ENCODE data around the gene TACC2.

DNA sequence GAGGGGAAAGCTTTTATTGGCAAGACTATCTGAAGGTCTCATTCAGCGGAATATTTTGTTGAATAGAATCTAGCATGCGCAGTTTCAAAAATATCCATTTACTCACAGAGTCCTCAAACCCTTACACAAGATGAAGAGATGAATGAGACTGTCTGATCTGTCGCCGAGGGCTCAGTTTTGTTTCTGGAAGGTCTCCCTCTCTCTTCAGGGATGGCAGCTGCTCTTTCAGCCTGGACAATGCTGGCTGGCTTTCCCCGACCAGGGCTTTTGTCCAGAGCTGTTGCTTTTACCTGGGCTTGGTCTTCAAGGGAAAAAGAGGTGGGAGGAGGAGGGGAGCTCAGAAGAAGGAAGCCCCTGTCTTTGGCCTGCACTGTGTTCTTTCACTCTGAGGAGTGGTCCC is 200.2 kb downstream of the TACC2 start:
- TF ChIP-seq, protein P1, sequence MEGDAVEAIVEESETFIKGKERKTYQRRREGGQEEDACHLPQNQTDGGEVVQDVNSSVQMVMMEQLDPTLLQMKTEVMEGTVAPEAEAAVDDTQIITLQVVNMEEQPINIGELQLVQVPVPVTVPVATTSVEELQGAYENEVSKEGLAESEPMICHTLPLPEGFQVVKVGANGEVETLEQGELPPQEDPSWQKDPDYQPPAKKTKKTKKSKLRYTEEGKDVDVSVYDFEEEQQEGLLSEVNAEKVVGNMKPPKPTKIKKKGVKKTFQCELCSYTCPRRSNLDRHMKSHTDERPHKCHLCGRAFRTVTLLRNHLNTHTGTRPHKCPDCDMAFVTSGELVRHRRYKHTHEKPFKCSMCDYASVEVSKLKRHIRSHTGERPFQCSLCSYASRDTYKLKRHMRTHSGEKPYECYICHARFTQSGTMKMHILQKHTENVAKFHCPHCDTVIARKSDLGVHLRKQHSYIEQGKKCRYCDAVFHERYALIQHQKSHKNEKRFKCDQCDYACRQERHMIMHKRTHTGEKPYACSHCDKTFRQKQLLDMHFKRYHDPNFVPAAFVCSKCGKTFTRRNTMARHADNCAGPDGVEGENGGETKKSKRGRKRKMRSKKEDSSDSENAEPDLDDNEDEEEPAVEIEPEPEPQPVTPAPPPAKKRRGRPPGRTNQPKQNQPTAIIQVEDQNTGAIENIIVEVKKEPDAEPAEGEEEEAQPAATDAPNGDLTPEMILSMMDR (conservative IDR thresholded peaks at IDR 0.05): no peak
- TF ChIP-seq EZH2 (IDR thresholded peaks at IDR 0.05; ENCODE audit: low read depth): no peak
